Endothelial cell of umbilical vein (primary cell): Measurements from ENCODE around the gene GPR75.

Experiments
- EZH2 ChIP-seq: IDR thresholded peaks from 2 replicates; pipeline ENCODE4 v1.6.1; 2012; ENCODE audit warnings: borderline replicate concordance, low read depth, mild to moderate bottlenecking, moderate library complexity, low read length, inconsistent platforms; ENCODE audit not compliant: severe bottlenecking
- GATA2 ChIP-seq: IDR thresholded peaks from 2 replicates; pipeline ENCODE4 v1.7.0; 2011; ENCODE audit warnings: low read depth, mild to moderate bottlenecking, moderate library complexity, mixed read lengths, low read length; ENCODE audit not compliant: insufficient read length, insufficient read depth
- JUN ChIP-seq: IDR thresholded peaks from 2 replicates; pipeline ENCODE4 v1.6.1; 2011; ENCODE audit warnings: borderline replicate concordance, low read depth; ENCODE audit not compliant: insufficient read length, insufficient read depth
- MAX ChIP-seq: IDR thresholded peaks from 2 replicates; pipeline ENCODE4 v1.6.1; 2011; ENCODE audit not compliant: insufficient read depth, insufficient read length
- MYC ChIP-seq: IDR thresholded peaks from one replicate; pipeline ENCODE4 v1.6.1; 2011; ENCODE audit warnings: mild to moderate bottlenecking, low read depth, low read length
- POLR2A ChIP-seq: IDR thresholded peaks from 2 replicates; pipeline ENCODE4 v1.6.1; 2012; ENCODE audit warnings: low read depth, mild to moderate bottlenecking, control low read depth, low read length
- TF ChIP-seq, protein P1 (sequence below), 2 donors: IDR thresholded peaks; 1 replicate in 1 of 2; 2 replicates in 1 of 2; pipeline ENCODE4 v1.5.1; 2011; ENCODE audit warnings: low read length in 2 of 2, mild to moderate bottlenecking in 2 of 2, moderate library complexity in 2 of 2, control low read depth in 1 of 2, inconsistent platforms in 1 of 2, low read depth in 1 of 2; ENCODE audit not compliant: insufficient read depth in 1 of 2; ENCODE audit errors: extremely low read depth in 1 of 2

DNA sequence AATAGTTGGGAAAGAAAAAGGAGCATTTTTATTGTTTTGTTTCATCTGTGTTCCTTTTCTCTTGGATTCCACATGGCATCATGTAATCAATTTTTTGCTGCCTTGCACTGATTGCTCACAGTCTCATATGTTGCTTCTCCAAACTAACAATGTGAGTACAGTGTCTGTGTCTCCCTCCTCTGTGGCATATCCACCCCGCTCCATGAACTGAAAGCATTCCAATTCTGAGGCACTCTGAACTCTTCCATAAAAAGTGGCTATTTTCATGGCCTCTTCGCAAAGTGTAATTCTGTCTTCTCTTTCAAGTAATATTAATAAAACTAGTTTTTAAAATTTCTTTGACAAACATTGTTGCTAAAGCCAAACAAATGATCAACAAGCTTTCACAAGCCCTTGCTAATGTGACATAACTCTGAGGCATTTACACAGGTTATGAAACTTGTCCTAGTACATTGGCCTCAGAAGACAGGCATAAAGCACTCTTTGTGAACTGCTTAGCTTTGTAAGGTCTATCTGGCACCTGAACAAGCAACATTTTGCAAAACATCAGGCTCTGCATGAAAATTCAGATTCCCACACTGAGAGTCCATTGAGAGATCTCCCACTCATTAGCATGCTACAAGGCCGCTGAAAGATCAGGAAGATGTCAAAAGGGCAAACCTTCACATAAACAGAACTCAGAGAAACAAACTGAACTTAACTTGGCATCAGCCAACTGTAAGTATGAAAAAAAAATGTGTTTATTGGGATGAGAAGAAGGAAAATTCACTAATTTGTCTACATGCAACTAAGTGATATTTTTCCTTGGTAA, 33.0 kb downstream of the GPR75 start:
- TF ChIP-seq, protein P1, sequence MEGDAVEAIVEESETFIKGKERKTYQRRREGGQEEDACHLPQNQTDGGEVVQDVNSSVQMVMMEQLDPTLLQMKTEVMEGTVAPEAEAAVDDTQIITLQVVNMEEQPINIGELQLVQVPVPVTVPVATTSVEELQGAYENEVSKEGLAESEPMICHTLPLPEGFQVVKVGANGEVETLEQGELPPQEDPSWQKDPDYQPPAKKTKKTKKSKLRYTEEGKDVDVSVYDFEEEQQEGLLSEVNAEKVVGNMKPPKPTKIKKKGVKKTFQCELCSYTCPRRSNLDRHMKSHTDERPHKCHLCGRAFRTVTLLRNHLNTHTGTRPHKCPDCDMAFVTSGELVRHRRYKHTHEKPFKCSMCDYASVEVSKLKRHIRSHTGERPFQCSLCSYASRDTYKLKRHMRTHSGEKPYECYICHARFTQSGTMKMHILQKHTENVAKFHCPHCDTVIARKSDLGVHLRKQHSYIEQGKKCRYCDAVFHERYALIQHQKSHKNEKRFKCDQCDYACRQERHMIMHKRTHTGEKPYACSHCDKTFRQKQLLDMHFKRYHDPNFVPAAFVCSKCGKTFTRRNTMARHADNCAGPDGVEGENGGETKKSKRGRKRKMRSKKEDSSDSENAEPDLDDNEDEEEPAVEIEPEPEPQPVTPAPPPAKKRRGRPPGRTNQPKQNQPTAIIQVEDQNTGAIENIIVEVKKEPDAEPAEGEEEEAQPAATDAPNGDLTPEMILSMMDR (IDR thresholded peaks at IDR 0.05; ENCODE audit: extremely low read depth in 1 of 2, insufficient read depth in 1 of 2, low read depth in 1 of 2, low read length in 2 of 2), result no peak
- TF ChIP-seq GATA2 (no peak), POLR2A (no peak), JUN (no peak), MYC (no peak), EZH2 (no peak), MAX (no peak)
